ENCODE results near the gene CCDC187. TPM values are rescaled to one million over a fixed set of nuclear protein-coding genes. Genes with fewer than 3 reads are reported as not detected.

Gene CCDC187
- polyA plus RNA-seq, 4 donors, result 2.2 to 4.9 (median 2.9) TPM

DNA sequence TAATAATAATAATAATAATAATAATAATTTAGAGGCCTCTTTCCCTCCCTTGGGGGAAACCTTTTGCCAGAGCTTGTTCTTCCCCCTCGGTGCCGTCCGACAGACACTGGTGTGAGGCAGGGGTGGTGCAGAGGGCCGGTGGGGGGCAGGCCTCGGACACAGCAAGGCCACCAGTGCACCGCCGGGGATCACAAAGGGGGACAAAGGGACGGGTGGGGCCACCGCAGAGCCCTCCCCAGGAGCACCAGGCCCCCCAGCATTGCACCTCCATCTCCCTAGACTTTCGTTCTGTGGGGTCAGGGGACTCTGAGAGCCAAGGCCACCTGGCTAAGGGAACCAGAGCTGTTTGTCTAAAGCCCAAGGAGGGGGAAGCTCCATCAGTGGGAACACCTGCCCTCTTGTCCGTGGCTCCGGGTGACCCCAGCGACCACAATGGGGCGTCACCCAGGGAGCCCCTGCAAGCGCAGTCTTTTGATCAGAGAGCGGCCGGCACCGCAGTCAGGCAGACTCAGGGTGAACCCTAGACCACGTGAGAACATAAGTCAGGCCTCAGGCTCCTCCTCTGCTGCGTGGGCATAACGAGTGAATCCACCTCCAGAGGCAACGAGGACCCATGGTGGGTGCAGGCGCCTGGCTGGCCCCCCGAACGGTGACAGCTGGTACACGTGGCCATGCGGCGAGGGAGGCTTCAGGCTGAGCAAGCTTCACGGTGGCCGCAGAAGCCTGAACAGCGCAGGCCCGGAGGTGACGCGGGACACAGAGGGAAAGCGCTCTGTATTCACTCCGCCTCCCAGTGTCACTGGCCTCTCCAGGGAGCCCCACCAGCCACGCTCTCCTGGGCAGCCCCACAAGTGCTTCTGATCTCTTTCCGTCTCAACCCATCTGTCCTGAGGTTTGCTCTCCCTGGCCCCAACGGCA, 46.3 kb downstream of the CCDC187 start:
- no peak for DNase-seq (ENCODE audit: low read depth in 4 of 4, low spot score in 2 of 4)

- no peak for DNase-seq (ENCODE audit: low read depth in 4 of 4, low spot score in 2 of 4)
Observed at GRCh38 chr9:136255896-136256890, 47.7 kb downstream of the CCDC187 start.

DNA sequence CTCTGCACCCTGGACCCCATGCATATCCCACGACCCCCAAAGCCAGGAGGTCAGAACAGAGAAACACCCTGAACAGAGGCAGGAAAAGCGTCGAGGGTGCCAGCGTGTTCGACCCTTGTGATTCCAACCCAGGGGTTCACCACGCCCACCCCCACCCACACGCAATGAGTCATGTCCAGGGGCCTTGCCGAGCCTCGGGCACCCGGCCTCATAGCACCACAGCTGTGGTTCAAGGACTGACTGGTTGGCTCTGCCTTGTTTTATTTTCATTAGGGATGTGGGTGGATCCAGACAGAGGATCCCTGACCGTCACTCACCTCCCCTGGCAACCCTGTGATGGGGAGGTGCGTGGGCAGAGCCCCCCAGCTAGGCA, 48.7 kb downstream of the CCDC187 start:
- DNase-seq (ENCODE audit: low read depth in 4 of 4, low spot score in 2 of 4), result no peak

DNA sequence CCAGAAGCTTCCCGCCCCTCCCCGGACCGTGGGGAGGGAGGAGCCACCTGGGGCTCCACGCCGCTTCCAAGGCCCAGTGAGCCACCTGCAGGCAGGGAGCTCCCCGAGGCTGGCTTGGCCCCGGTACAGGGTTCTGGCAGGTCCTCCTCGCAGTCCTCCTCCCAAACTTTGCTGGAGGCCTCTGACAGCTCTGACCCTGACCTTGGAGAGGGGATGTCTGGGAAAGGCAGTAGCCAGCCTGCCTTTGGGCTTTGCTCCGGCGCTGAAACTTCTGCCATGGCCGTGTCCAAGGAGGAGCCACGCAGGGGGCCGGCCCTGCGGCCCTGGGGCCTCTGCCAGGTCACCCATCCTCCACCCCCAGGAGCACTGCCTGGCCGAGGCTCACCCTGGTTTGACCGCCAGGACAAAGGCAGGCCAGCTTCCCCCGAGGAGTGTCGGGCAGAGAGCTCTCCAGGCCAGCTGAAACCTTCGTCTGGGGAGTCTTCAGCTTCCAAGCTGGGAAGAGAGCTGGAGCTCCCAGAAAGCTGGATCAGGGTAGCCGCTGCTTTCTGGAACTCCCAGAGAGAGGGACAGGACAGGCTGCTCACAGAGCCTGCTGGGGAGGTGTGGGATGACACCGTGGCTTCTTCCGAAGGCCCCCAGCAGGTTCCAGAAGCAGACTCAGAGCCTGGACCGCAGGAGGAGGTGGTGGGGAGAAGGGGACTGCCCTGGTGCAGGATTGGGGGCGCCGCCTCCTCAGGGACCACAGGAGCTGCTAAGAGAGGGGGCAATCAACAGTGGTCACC, 49.3 kb downstream of the CCDC187 start:
- no peak for DNase-seq (ENCODE audit: low read depth in 4 of 4, low spot score in 2 of 4)

DNA sequence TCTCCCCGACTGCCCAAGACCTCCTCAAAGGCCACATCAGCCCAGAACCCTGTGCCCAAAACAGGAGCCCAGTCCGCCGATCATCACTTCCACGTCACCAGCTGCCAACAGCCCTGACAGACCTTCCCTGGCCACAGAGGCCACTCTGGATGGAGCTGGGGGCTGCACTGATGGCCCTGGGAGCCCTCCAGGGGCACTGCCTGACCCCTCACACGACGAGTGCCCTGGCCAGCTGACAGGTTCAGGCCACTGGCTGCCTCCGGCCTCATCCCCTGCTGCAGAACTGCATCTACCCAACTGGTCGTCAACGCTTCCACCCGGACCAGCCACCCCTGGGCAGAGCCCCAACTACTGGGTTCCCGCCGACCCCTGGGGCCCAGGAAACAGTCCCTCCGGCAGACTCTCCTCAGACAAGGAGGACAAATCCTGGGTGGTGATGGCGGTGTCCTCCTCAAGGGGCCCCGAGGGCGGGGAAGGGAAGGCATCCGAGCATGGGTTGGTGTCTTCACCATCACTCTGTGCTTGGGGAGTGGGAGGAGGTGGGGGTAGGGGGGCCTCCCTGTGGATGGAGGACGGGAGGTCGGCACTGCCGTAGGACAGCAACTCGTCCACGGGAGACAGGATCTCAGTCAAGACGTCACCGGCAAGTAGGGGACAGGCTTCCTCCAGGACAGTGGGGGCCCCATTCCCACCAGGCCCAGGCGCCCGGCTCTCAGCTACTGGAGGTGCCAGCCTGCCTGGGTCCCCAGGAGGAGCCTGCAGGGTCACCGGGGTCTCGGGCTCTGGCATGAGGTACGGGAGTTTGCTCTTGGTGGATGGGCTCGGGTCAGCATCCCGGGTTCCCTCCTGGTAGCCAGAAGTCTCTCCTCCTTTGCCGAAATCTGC, 50.4 kb downstream of the CCDC187 start:
- no peak for DNase-seq (ENCODE audit: low read depth in 4 of 4, low spot score in 2 of 4)

- no peak for DNase-seq (ENCODE audit: low read depth in 4 of 4, low spot score in 2 of 4)
Observed at GRCh38 chr9:136252846-136253245, 51.0 kb downstream of the CCDC187 start.

GRCh38 chr9:136252281-136252680, 51.6 kb downstream of the CCDC187 start:
- DNase-seq (ENCODE audit: low read depth in 4 of 4, low spot score in 2 of 4), result no peak

DNA sequence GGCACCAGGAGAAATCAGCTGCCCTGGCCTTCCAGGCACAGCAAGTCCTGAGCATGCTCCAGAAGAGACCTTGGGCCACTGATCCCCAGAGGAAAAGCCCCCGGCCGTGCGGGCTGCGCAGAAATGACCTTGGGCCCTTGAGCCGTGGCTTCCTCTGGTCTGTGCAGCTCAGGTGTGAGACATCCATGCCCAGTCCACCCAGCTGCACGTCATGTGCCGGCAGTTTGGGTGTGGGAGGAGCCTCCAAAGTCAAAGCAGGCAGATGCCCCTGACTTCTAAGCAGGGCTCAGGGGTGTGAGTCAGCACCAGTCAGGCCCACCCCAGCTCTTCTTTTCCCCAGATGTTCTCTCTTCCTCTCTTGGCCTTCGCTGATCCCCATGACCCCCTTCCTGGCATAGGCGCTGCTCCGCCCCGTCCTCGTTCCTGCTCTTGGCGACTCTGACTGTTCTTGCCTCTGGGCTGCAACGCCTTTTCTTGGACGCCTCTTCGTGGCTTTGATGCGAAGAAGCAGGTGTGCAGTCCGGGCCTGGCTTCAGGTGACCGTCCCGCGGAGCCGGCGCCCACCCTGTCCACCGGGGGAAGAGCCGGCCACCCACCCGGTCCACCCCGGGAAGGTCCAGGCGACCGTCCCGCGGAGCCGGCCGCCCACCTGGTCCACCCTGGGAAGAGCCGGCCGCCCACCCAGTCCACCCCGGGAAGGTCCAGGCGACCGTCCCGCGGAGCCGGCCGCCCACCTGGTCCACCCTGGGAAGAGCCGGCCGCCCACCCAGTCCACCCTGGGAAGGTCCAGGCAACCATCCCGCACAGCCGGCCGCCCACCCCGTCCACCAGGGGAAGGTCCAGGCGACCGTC, 52.4 kb downstream of the CCDC187 start:
- DNase-seq (ENCODE audit: low read depth in 4 of 4, low spot score in 2 of 4), result no peak

GRCh38 chr9:136250676-136251075, 53.2 kb downstream of the CCDC187 start:
- DNase-seq (ENCODE audit: low read depth in 4 of 4, low spot score in 2 of 4), result no peak

GRCh38 chr9:136249877-136250559, 53.9 kb downstream of the CCDC187 start:
- DNase-seq (ENCODE audit: low read depth in 4 of 4, low spot score in 2 of 4), result no peak

DNA sequence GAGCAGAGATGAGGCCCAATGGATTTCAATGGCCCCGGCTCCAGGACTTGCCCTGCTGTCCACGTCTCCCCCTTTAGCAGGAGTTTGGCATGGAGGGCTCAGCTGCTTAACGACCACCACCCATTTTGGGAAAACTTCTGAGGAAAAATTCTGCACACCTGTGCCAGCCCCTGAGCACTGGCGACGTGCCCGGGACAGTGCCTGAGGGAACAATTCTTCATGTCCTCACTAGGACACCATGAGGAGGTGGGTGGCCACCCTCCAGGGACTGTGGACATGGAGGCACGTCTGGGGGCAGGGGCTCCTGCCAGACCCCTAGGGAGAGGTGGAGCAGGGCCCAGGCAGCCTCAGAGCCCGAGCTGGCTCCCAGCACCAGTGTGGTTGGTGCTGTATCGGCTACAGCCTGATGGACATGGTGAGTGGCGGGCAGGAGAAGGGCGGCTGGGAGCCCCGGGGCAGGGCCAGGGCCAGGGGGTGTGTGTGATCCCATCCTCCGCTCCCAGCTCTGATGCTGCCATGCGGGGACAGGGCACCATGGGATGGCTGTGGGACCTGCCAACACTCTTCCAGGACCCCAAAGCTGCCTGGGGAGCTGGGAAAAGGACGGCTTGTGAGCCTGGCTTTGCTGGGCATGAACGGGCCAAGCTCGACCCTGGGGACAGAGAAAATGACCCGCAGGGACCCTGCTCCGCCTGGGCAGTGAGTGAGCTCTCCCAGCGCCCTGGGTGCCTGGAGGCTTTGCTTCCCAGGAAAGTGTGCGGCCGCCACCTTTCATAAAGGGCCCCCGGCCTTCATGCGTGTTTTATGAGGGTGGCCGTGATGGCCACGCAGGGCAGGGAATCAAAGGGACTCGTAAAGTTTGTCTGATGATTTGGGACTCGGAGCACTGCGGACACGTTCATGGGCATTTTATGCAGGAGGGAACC, 54.7 kb downstream of the CCDC187 start:
- DNase-seq (ENCODE audit: low read depth in 4 of 4, low spot score in 2 of 4), result no peak

GRCh38 chr9:136247947-136248637, 55.8 kb downstream of the CCDC187 start:
- no peak for DNase-seq (ENCODE audit: low read depth in 4 of 4, low spot score in 2 of 4)

DNA sequence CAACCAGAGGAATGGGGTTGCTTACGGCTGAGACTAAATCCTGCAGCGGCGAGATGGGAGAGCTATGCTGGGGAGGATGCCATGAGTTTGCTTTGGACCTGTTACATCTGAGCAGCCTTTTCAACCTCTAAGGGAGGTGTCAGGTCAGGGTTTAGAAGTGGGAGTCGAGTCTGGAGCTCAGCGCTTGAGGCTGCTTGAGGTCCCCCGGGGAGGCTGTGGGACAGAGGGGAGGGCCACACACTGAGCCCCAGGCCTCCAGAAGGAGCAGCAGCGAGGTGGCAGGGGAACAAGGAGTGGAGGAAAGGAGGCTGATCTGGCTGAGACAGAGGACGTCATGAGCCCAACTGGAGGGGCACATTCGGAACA, 56.4 kb downstream of the CCDC187 start:
- DNase-seq (ENCODE audit: low read depth in 4 of 4, low spot score in 2 of 4), result no peak

DNA sequence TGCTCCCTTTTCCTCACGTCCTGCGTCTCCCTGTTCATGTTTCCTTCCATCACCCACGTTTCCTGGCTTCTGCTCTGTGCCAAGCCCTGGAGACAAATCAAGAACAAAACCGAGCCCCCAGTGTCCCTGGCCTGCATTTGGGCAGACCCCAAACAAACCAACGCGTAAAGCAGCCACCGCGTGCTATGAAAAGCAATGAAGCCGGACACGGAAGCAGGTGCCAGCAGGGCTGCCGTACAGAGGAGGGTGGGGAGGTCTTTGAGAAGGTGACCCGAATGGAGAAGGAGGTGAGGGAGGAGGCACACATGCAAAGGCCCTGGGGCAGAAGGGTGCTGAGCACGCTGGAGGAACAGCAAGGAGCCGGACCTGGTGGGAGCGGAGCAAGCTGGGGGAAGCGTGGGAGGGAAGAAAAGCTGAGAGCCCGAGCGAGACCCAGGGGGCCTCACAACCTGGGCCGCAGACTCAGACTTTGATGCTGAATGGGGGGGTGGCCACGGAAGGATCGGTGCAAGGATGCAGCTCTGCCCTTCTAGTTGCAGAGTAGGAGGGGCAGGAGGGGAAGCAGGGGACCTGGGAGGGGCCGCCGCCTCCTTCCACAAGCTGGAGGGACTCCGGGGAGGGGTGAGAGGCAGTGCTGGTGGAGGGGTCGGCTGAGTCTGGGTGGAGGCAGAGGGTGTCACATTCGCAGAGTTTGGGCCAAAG, 56.9 kb downstream of the CCDC187 start:
- no peak for DNase-seq (ENCODE audit: low read depth in 4 of 4, low spot score in 2 of 4)

GRCh38 chr9:136245219-136246150, 58.4 kb downstream of the CCDC187 start, which contains the start of gene QSOX2:
Gene QSOX2 (minus strand): TSS chr9:136245812. CDS start chr9:136245803, 9 bp downstream.
- DNase-seq (ENCODE audit: low read depth in 4 of 4, low spot score in 2 of 4), result peak in 1 of 4 donors; percentile 53
